Ovary (tissue), 9 donors: ENCODE data around the gene AGBL4. TPM values are rescaled to one million over a fixed set of nuclear protein-coding genes. Genes with fewer than 3 reads are reported as not detected.

Experiments
- DNase-seq, 5 donors: peaks; one replicate each; pipeline ENCODE4 v3.0.0-alpha.2; 2019 to 2020
- H3K27ac ChIP-seq, 2 donors: fragments of 200-600 bp; one replicate each; pipeline versions ENCODE4 v1.5.1 to v1.8.0; 2019 to 2022
- H3K27me3 ChIP-seq: fragments of 200-600 bp; one replicate; pipeline ENCODE4 v1.8.0; 2022
- H3K36me3 ChIP-seq: fragments of 200-600 bp; sonication (generic); one replicate; pipeline ENCODE4 v1.5.1; 2019
- H3K4me1 ChIP-seq: one replicate; pipeline ENCODE4 v1.8.1; 2013; ENCODE audit warnings: mild to moderate bottlenecking, moderate library complexity; ENCODE audit not compliant: insufficient read depth
- H3K4me3 ChIP-seq: fragments of 200-600 bp; sonication (generic); one replicate; pipeline ENCODE4 v1.5.1; 2017
- H3K9me3 ChIP-seq, 2 donors: fragments of 200-600 bp in 1 of 2; sonication (generic) in 1 of 2; one replicate each; pipeline versions ENCODE4 v1.5.1 to v1.8.1; 2013 to 2019; ENCODE audit warnings: mild to moderate bottlenecking in 1 of 2, moderate library complexity in 1 of 2
- EP300 ChIP-seq: sonication (generic); formaldehyde crosslinking; IDR thresholded peaks from one replicate; pipeline ENCODE4 v1.6.1; 2017; ENCODE audit warnings: antibody characterized with exemption
- POLR2A ChIP-seq: fragments of 450-650 bp; IDR thresholded peaks from one replicate; pipeline ENCODE4 v1.6.1; 2017; ENCODE audit warnings: antibody characterized with exemption, mild to moderate bottlenecking, moderate library complexity
- WGBS, 3 donors: extraction: QIAGEN DNeasy Blood & Tissue Kit in 1 of 3; methylation state at CpG; one replicate each; pipeline versions ENCODE4 v1.1.5 to v1.1.7; 2013 to 2017; 5-methylcytosine and 5-hydroxymethylcytosine counted together
- intact Hi-C, 4 donors: fragments of 100-400 bp; cut with DNase I; formaldehyde crosslinking; loops; one replicate each; pipeline versions ENCODE4 v1.11.0 to v1.15.1; 2022 to 2023
- polyA plus RNA-seq, 2 donors: library from polyadenylated mRNA; stranded (reverse); fragments of 200-250 nt in 1 of 2; fragments of 350-450 nt in 1 of 2; fragmentation: Illumina TruSeq in 1 of 2; extraction: RNeasy Lipid Tissue Mini Kit (QIAGEN cat#74804) in 1 of 2; gene quantifications; one replicate each; pipeline ENCODE4 v1.2.3, GENCODE V29; 2013 to 2014
- total RNA-seq, 7 donors: library from RNA; depleted of rRNA in 2 of 7; stranded (reverse); fragments of >200 nt in 2 of 7; fragmentation: NEBNext Ultra II Directional in 3 of 7; extraction: Animal tissue kit (Norgen Biotek cat#: 25700) in 3 of 7; gene quantifications; one replicate each; pipeline versions ENCODE4 v1.1.0 to v1.2.4, GENCODE V29; 2016 to 2023
- TF ChIP-seq, protein P1 (sequence below), 3 donors: fragments of 450-650 bp in 2 of 3; fragments of 200-600 bp in 1 of 3; IDR thresholded peaks; one replicate each; pipeline versions ENCODE4 v1.5.1 to v1.8.0; 2016 to 2022; ENCODE audit warnings: antibody characterized with exemption in 3 of 3, mild to moderate bottlenecking in 1 of 3
- donor health status: DM: no; HTN: no; CAD: no; lungs with moderate emphysema.
- donor health status: DM: no; HTN: no; CAD: no.
- donor health status: Bipolar disorder and iron deficiency.
- donor health status: DM: yes; HTN: yes; CAD: no.
- donor health status: DM: no; HTN: no; CAD: no.
- donor health status: DM: yes; HTN: yes; CAD: no.

The AGBL4 gene
- total and polyA plus RNA-seq, 9 donors: 0.15 to 6.2 (median 0.64) TPM

DNA sequence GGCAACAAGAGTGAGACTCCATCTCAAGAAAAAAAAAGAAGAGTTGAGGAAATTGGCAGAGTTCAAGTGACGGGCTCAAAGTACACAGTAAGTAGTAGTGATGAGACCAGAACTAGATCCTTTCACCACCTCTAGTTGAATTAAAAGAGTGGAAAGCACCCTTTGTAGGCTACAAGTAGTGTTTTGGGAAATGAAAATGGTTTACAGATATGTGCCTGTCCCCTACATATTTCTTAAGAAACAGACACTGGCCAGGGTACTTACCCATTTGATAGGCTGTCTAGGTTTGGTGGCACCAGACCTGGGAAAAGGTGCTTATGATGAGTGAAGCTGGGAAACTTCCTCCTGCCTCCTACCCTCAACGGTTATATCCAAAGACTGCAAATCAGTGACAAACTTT is 1083.4 kb downstream of the AGBL4 start:
- DNase-seq: no peak
- intact Hi-C loops: no loop called here
- TF ChIP-seq EP300 (no peak), POLR2A (no peak)
- TF ChIP-seq, protein P1, sequence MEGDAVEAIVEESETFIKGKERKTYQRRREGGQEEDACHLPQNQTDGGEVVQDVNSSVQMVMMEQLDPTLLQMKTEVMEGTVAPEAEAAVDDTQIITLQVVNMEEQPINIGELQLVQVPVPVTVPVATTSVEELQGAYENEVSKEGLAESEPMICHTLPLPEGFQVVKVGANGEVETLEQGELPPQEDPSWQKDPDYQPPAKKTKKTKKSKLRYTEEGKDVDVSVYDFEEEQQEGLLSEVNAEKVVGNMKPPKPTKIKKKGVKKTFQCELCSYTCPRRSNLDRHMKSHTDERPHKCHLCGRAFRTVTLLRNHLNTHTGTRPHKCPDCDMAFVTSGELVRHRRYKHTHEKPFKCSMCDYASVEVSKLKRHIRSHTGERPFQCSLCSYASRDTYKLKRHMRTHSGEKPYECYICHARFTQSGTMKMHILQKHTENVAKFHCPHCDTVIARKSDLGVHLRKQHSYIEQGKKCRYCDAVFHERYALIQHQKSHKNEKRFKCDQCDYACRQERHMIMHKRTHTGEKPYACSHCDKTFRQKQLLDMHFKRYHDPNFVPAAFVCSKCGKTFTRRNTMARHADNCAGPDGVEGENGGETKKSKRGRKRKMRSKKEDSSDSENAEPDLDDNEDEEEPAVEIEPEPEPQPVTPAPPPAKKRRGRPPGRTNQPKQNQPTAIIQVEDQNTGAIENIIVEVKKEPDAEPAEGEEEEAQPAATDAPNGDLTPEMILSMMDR (IDR thresholded peaks at IDR 0.05): no peak
- no peak overlapping the region for H3K4me3 ChIP-seq
- no peaks in the 10 kb centered on the region for H3K36me3 ChIP-seq
- no peaks in the 10 kb centered on the region for H3K4me1 ChIP-seq
- no peaks in the 10 kb centered on the region for H3K27me3 ChIP-seq
- no peak overlapping the region for H3K27ac ChIP-seq
- H3K9me3 ChIP-seq: no peaks in the 10 kb centered on the region
- WGBS, 3 donors: 80 to 82% (median 80%) methylated on average over 2 of the region's 2 CpGs

DNA sequence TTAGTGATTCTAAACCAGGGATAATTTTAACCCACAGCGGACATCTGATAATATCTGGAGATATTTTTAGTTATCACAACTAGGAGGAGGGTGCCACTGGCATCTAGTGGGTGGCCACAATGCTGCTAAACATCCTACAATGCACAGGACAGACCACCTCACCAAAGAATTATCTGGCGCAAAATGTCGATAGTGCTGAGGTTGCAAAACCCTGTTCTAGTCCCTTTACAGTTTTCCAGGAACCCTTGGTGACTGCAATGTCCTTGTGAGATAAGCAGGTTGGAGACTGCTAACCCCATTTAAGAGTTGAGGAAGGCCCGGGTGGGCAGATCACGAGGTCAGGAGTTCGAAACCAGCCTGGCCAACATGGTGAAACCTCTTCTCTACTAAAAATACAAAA is 1083.9 kb downstream of the AGBL4 start:
- H3K36me3 ChIP-seq: no peaks in the 10 kb centered on the region
- no peaks in the 10 kb centered on the region for H3K4me1 ChIP-seq
- no peak for DNase-seq
- intact Hi-C loops: no loop called here
- TF ChIP-seq POLR2A (no peak), EP300 (no peak)
- TF ChIP-seq, protein P1 (IDR thresholded peaks at IDR 0.05): no peak
- no peak overlapping the region for H3K27ac ChIP-seq
- 83 to 92% (median 87%) methylated on average over 6 of the region's 6 CpGs for WGBS, 3 donors
- no peaks in the 10 kb centered on the region for H3K9me3 ChIP-seq
- no peak overlapping the region for H3K4me3 ChIP-seq
- H3K27me3 ChIP-seq: no peaks in the 10 kb centered on the region

DNA sequence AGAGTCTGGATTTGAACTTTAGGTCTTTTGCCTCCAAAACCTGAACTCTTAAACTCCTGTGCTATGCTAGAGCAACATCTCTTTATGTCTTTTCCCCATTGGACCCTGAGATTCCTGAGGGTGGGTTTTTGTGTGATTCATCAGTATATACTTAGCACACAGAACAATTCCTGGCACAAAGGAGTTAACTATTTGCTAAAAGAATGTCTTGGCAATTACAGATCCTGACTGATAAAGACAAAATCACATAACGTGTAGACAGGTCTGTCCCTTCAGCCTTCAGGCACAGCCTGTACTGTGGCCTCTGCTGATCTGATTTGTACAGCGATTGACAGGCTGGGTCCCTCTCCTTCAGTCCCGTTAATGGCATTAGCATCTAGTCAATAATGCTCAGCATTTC is 1084.7 kb downstream of the AGBL4 start:
- WGBS, 3 donors: 50 to 59% (median 53%) methylated on average over 3 of the region's 3 CpGs
- H3K27me3 ChIP-seq: no peaks in the 10 kb centered on the region
- intact Hi-C loops: no loop called here
- no peak for DNase-seq
- H3K9me3 ChIP-seq: no peaks in the 10 kb centered on the region
- no peak overlapping the region for H3K27ac ChIP-seq
- TF ChIP-seq POLR2A (no peak), EP300 (no peak)
- TF ChIP-seq, protein P1 (IDR thresholded peaks at IDR 0.05): no peak
- no peaks in the 10 kb centered on the region for H3K36me3 ChIP-seq
- no peak overlapping the region for H3K4me3 ChIP-seq
- H3K4me1 ChIP-seq: no peaks in the 10 kb centered on the region

DNA sequence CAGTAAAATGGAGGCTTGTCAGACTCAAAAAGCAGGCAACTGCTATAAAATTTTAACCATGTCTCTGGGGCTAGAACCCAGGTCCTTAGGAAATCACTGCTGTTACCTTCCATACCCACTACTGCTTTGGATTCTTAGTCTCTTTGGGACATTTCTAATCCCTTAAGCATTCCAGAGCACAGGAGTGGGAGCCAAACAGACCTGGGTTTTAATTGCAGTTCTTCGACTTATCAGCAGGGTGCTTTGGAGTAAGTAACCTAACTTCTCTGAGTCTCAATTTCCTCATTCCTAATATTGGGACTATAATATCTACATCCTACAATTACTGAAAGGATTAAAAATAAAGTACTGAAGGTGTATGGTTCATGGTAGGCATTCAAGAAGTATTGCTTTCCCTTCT is 1086.0 kb downstream of the AGBL4 start:
- H3K27me3 ChIP-seq: no peaks in the 10 kb centered on the region
- intact Hi-C loops: no loop called here
- no peaks in the 10 kb centered on the region for H3K4me1 ChIP-seq
- no peaks in the 10 kb centered on the region for H3K36me3 ChIP-seq
- WGBS, 3 donors: 62 to 69% (median 67%) methylated on average over 1 of the region's 1 CpG
- no peak for DNase-seq
- H3K9me3 ChIP-seq: no peaks in the 10 kb centered on the region
- H3K27ac ChIP-seq: no peak overlapping the region
- H3K4me3 ChIP-seq: no peak overlapping the region
- TF ChIP-seq POLR2A (no peak), EP300 (no peak)
- TF ChIP-seq, protein P1 (IDR thresholded peaks at IDR 0.05): no peak

DNA sequence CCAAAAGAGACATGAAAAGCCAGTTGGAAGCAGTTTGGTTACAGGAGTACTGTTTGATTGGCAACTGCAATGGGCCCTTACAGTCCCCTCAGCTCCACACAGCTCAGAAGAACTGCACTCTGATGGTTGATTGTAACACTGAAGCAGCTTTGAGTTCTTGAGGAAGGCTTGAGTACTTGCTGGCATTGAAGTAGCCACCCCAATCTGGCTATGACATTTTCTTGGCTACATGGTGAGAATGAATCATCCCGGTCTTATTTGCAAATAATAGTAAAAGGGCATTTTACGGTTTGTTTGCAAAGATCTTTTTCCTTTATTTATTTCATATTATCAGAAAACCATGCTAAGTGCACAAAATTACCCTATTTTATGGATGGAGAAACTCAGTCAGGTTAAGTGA is 1087.3 kb downstream of the AGBL4 start:
- no peak for DNase-seq
- Histone ChIP-seq H3K36me3 (no peaks in the 10 kb centered on the region), H3K9me3 (no peaks in the 10 kb centered on the region), H3K27ac (no peak overlapping the region), H3K4me3 (no peak overlapping the region), H3K27me3 (no peaks in the 10 kb centered on the region), H3K4me1 (no peaks in the 10 kb centered on the region)
- intact Hi-C loops: no loop called here
- WGBS, 3 donors: 80 to 92% (median 85%) methylated on average over 2 of the region's 2 CpGs
- TF ChIP-seq, protein P1 (IDR thresholded peaks at IDR 0.05): no peak
